Neuron (in vitro differentiated cells): ENCODE data around the gene ASXL2.

Experiments
- H2AFZ ChIP-seq: one replicate; pipeline ENCODE4 v1.6.1; 2013; ENCODE audit warnings: low read depth, mild to moderate bottlenecking, inconsistent platforms, low read length, moderate library complexity
- H3K27me3 ChIP-seq: one replicate; pipeline ENCODE4 v1.6.1; 2013; ENCODE audit warnings: low read length; ENCODE audit not compliant: insufficient read depth
- H3K36me3 ChIP-seq: one replicate; pipeline ENCODE4 v1.6.1; 2013; ENCODE audit warnings: low read length; ENCODE audit not compliant: insufficient read depth
- H3K4me1 ChIP-seq: one replicate; pipeline ENCODE4 v1.6.1; 2013; ENCODE audit warnings: low read length; ENCODE audit not compliant: insufficient read depth
- H3K4me3 ChIP-seq: 2 replicates; pipeline ENCODE4 v1.5.1; 2013; ENCODE audit warnings: mild to moderate bottlenecking, low read length, moderate library complexity
- H3K9me3 ChIP-seq: one replicate; pipeline ENCODE4 v1.6.1; 2013; ENCODE audit warnings: low read length

ASXL2 gene

DNA sequence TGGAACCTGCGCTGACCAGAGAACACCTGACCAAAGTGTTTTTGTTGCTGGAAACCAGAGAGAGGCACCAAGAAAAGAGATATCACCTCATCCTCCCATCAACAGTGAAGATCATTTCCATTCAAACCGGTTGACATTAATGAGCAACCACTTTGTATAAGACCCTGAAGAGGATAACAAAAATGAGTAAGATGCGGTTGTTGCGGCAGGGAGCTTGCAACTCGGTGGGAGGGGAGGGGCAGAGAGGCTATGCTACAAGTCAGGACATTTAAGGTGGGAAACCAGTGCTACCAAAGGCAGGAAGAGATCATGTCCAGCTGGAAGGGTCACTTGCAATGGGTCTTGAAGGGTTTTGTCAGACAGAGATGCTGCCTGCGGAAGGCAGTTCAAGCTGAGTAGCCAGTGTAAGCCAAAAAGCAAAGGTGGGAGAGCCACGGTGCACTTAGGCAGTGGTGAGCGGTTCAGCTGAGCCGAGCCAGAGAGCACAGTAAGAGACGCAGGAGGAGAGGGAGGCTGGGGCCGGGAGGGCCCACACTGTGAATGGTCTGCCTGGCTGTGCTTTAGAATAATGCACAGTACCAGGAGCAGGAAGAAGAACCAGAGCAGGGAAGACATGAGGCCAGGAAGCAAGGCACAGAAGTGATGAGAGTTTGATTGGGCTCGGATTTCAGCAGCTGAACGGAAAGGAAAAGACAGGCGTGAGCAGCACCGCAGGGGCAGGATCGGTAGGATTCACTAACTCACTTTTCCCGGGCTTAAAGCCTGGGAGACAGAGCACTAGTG lies 180.5 kb downstream of the ASXL2 start:
- no peaks in the 10 kb centered on the region for H3K9me3 ChIP-seq

DNA sequence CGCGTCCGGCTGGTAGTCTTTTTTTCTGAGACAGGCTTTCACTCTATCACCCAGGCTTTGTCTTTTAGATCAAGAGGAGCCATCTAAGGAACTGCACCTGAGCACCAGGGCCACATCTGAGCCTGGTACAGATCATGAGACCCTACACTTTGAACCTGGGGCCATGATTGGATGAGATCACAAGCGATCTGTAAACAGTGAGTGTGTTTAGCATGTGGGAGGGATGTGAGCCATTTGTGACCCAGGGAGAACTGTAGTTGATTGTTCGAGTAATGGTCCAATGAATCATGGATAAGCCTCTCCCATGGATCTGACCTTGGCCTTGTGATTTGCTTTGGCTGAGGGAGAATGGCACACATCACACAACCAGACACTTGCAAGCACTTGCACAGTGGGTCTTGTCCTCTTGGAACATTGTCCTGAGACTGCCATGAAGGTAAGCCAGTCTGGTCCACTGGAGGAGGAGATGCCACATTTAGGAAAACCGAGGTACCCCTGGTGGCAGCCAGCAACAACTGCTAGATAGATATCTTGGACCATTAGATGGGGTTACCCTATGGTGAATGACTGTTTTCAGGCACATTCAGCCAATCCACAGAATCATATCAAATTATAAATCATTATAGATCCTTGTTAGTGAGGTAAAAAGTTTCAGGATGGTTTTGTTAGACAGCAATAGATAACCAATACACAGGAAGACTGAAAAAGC lies 185.4 kb downstream of the ASXL2 start:
- Histone ChIP-seq H3K27me3 (peaks cover 2% of the 10 kb centered on the region), H3K4me3 (no peak overlapping the region), H2AFZ (no peak overlapping the region), H3K9me3 (no peaks in the 10 kb centered on the region), H3K36me3 (no peaks in the 10 kb centered on the region), H3K4me1 (peaks cover 8% of the 10 kb centered on the region)

More for the DNA sequence above, 180.5 kb downstream of the ASXL2 start:
- peaks cover 8% of the 10 kb centered on the region for H3K27me3 ChIP-seq
- H3K36me3 ChIP-seq, result no peaks in the 10 kb centered on the region
- H3K4me3 ChIP-seq, result peak overlapping the region; percentile 32
- peak overlapping the region; percentile 47 for H2AFZ ChIP-seq
- H3K4me1 ChIP-seq, result peaks cover 11% of the 10 kb centered on the region

- Histone ChIP-seq H3K36me3 (no peaks in the 10 kb centered on the region), H3K4me1 (peaks cover 6% of the 10 kb centered on the region), H3K4me3 (no peak overlapping the region), H3K27me3 (peaks cover 1% of the 10 kb centered on the region), H3K9me3 (no peaks in the 10 kb centered on the region), H2AFZ (no peak overlapping the region)
Observed at GRCh38 chr2:25692143-25692542, 186.1 kb downstream of the ASXL2 start.

DNA sequence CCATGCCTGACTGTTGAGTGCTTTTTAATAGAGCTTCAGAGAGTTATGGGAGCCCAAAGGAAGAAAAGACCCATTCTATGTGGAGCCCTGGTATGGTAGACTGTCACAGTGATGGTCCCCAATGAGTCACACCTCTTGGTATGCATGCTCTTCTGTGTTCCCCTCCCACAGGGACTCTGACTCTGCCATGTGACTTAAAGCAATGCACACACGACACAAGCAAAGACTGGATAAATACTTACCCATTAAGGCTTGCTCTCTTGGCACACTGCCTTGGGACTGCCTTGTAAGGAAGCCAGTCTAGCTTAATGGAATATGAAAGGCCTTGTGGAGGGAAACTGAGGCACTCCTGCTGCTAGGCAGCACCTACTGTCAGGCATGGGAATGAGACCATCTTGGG lies 188.2 kb downstream of the ASXL2 start:
- H3K4me1 ChIP-seq, result peaks cover 6% of the 10 kb centered on the region
- no peaks in the 10 kb centered on the region for H3K9me3 ChIP-seq
- no peaks in the 10 kb centered on the region for H3K36me3 ChIP-seq
- no peaks in the 10 kb centered on the region for H3K27me3 ChIP-seq
- H2AFZ ChIP-seq, result no peak overlapping the region
- H3K4me3 ChIP-seq, result no peak overlapping the region

- H2AFZ ChIP-seq, result no peak overlapping the region
- H3K4me3 ChIP-seq, result no peak overlapping the region
- H3K9me3 ChIP-seq, result no peaks in the 10 kb centered on the region
- no peaks in the 10 kb centered on the region for H3K27me3 ChIP-seq
- H3K4me1 ChIP-seq, result peaks cover 6% of the 10 kb centered on the region
- no peaks in the 10 kb centered on the region for H3K36me3 ChIP-seq
Observed at GRCh38 chr2:25688236-25688635, 190.1 kb downstream of the ASXL2 start.

DNA sequence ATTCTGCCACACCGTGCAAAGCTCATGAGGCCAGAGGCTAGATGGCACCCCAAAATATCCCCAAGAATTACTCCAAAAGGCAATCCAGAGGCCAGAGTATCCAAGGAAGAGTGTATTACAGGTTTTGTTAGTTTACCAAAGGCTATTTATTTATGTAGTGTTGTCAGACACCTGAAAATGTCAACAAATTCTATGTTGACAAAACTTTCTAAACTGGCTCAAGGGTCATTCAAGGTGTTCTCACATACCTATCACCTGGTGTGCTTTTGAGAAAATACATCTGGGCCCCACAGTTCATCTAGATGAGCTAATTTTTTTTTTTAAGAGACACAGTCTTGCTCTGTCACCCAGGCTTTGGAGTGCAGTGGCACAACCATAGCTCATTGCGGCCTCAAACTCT lies 192.5 kb downstream of the ASXL2 start:
- Histone ChIP-seq H3K36me3 (no peaks in the 10 kb centered on the region), H3K4me1 (no peaks in the 10 kb centered on the region), H3K9me3 (no peaks in the 10 kb centered on the region), H3K27me3 (no peaks in the 10 kb centered on the region), H2AFZ (no peak overlapping the region), H3K4me3 (no peak overlapping the region)

DNA sequence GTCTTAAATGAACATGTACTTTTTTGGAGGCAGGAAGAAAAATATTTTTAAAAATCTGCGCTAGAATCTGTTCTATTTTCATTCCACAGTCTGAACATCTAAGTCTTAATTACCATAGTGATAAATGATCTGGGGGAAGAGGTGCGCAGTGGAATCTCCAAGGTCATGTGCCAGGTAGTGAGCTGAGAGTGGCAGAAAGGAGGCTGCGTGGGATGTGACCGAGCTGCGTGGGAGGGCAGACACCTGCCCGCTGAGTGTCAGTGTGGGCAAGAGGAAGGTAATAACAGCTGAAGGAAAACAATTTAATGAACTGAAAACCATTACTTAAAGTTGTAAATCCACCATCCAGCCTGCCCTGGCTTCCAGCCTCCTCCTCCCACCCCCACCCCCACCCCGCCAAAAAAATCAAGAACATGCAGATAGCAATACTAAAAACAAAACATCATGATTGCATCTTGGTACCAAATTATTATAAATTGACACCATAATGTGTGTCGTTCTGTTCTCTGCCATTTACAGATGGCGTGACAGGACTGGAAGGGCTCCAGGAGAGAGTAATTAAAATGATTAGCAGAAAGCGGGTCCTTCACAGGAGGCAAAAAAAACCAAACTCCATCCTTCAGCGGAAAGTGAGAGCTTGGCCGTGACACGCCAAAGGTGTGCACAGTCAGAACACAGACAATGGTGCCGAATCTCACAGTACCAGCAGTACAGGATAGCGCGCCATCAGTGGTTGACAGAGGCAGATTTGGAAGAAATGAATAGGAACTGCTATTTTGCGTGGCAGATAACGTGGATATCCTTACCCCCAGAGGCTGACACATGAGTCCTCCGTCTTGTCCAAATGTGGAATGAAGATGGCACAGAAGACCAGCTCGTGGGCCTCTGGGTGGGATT lies 193.5 kb downstream of the ASXL2 start:
- Histone ChIP-seq H3K9me3 (no peaks in the 10 kb centered on the region), H2AFZ (no peak overlapping the region), H3K36me3 (no peaks in the 10 kb centered on the region), H3K27me3 (no peaks in the 10 kb centered on the region), H3K4me3 (no peak overlapping the region), H3K4me1 (no peaks in the 10 kb centered on the region)
